ENCODE data around the gene RAB11FIP3.

The RAB11FIP3 gene

GRCh38 chr16:507996-508395, 82.5 kb downstream of the RAB11FIP3 start:
- H3K9me3 ChIP-seq (ENCODE audit: insufficient read depth, low read length) = no peaks in the 10 kb centered on the region
- H3K36me3 ChIP-seq (replicated peaks; ENCODE audit: low read depth, low read length) = peaks cover 11% of the 10 kb centered on the region
- no peak overlapping the region for H3K9ac ChIP-seq (ENCODE audit: low read length)
- H2AFZ ChIP-seq (ENCODE audit: low read depth, low read length) = no peak overlapping the region
- no peaks in the 10 kb centered on the region for H3K79me2 ChIP-seq (ENCODE audit: low read length)
- H3K4me3 ChIP-seq (ENCODE audit: low read length) = peak overlapping the region; percentile 34; the same call in 1 of the 2 replicates
- H3K4me2 ChIP-seq (ENCODE audit: low read length) = peak overlapping the region; percentile 56
- H3K4me1 ChIP-seq (ENCODE audit: low read length) = peaks cover 10% of the 10 kb centered on the region
- TF ChIP-seq EZH2phosphoT487 (IDR thresholded peaks at IDR 0.05; ENCODE audit: low read depth) (no peak), CTCF (IDR thresholded peaks at IDR 0.05; ENCODE audit: low read depth, low read length) (no peak)
- no peaks in the 10 kb centered on the region for H3K27me3 ChIP-seq (ENCODE audit: low read depth, low read length)
- H3K27ac ChIP-seq (ENCODE audit: low read length) = peak overlapping the region; percentile 46; the same call in 1 of the 2 replicates
- H4K20me1 ChIP-seq (ENCODE audit: insufficient read depth, low read length) = no peaks in the 10 kb centered on the region

GRCh38 chr16:508884-509736, 83.7 kb downstream of the RAB11FIP3 start:
- no peaks in the 10 kb centered on the region for H3K79me2 ChIP-seq (ENCODE audit: low read length)
- H3K9ac ChIP-seq (ENCODE audit: low read length) = no peak overlapping the region
- peaks cover 10% of the 10 kb centered on the region for H3K4me1 ChIP-seq (ENCODE audit: low read length)
- no peak overlapping the region for H3K4me3 ChIP-seq (ENCODE audit: low read length)
- no peaks in the 10 kb centered on the region for H3K27me3 ChIP-seq (ENCODE audit: low read depth, low read length)
- H3K27ac ChIP-seq (ENCODE audit: low read length) = no peak overlapping the region
- no peaks in the 10 kb centered on the region for H4K20me1 ChIP-seq (ENCODE audit: insufficient read depth, low read length)
- TF ChIP-seq CTCF (IDR thresholded peaks at IDR 0.05; ENCODE audit: low read depth, low read length) (no peak), EZH2phosphoT487 (IDR thresholded peaks at IDR 0.05; ENCODE audit: low read depth) (no peak)
- H3K4me2 ChIP-seq (ENCODE audit: low read length) = no peak overlapping the region
- H3K9me3 ChIP-seq (ENCODE audit: insufficient read depth, low read length) = no peaks in the 10 kb centered on the region
- H2AFZ ChIP-seq (ENCODE audit: low read depth, low read length) = no peak overlapping the region
- peaks cover 11% of the 10 kb centered on the region for H3K36me3 ChIP-seq (replicated peaks; ENCODE audit: low read depth, low read length)

- TF ChIP-seq EZH2phosphoT487 (IDR thresholded peaks at IDR 0.05; ENCODE audit: low read depth) (no peak), CTCF (IDR thresholded peaks at IDR 0.05; ENCODE audit: low read depth, low read length) (no peak)
These were observed 84.8 kb downstream of the RAB11FIP3 start for GRCh38 chr16:510066-510825.

GRCh38 chr16:512802-513201, 87.4 kb downstream of the RAB11FIP3 start:
- Histone ChIP-seq H3K4me3 (ENCODE audit: low read length) (no peak overlapping the region), H4K20me1 (ENCODE audit: insufficient read depth, low read length) (no peaks in the 10 kb centered on the region), H3K27me3 (ENCODE audit: low read depth, low read length) (no peaks in the 10 kb centered on the region), H3K36me3 (replicated peaks; ENCODE audit: low read depth, low read length) (no peaks in the 10 kb centered on the region), H2AFZ (ENCODE audit: low read depth, low read length) (no peak overlapping the region), H3K27ac (ENCODE audit: low read length) (no peak overlapping the region), H3K4me2 (ENCODE audit: low read length) (no peak overlapping the region), H3K9ac (ENCODE audit: low read length) (no peak overlapping the region), H3K9me3 (ENCODE audit: insufficient read depth, low read length) (no peaks in the 10 kb centered on the region), H3K4me1 (ENCODE audit: low read length) (peaks cover 5% of the 10 kb centered on the region), H3K79me2 (ENCODE audit: low read length) (no peaks in the 10 kb centered on the region)
- TF ChIP-seq EZH2phosphoT487 (IDR thresholded peaks at IDR 0.05; ENCODE audit: low read depth) (no peak), CTCF (IDR thresholded peaks at IDR 0.05; ENCODE audit: low read depth, low read length) (no peak)

More at GRCh38 chr16:510066-510825, 84.8 kb downstream of the RAB11FIP3 start:
- Histone ChIP-seq H3K27me3 (ENCODE audit: low read depth, low read length) (no peaks in the 10 kb centered on the region), H3K4me2 (ENCODE audit: low read length) (no peak overlapping the region), H3K36me3 (replicated peaks; ENCODE audit: low read depth, low read length) (peaks cover 11% of the 10 kb centered on the region), H2AFZ (ENCODE audit: low read depth, low read length) (no peak overlapping the region), H3K4me1 (ENCODE audit: low read length) (peaks cover 10% of the 10 kb centered on the region), H3K9me3 (ENCODE audit: insufficient read depth, low read length) (no peaks in the 10 kb centered on the region), H3K4me3 (ENCODE audit: low read length) (no peak overlapping the region), H4K20me1 (ENCODE audit: insufficient read depth, low read length) (no peaks in the 10 kb centered on the region), H3K79me2 (ENCODE audit: low read length) (no peaks in the 10 kb centered on the region), H3K27ac (ENCODE audit: low read length) (no peak overlapping the region), H3K9ac (ENCODE audit: low read length) (no peak overlapping the region)
